Stimulated activated CD4-positive, alpha-beta T cell treated with anti-CD3 and anti-CD28 coated beads, Interleukin-4, amount 100 ng/mL, for 1 hour (primary cell): Measurements from ENCODE around the gene OR5AR1.
"Not testable (repeated sequence)": the region's sequence is repeated elsewhere in the genome, so short reads cannot be mapped to it uniquely, and the experiment has no call there.

Source experiments
- DNase-seq: peaks from one replicate; pipeline ENCODE4 v3.0.0-alpha.2; 2020

OR5AR1 gene

GRCh38 chr11:56663386-56663785, at the start of gene OR5AR1:
OR5AR1 (plus strand) TSS chr11:56663686; CDS start chr11:56663686, 0 bp downstream.
- DNase-seq, result no peak

GRCh38 chr11:56624661-56625110, 38.8 kb upstream of the OR5AR1 start:
- DNase-seq, result no peak

- no peak for DNase-seq
These were observed 37.5 kb upstream of the OR5AR1 start for GRCh38 chr11:56625946-56626345.

- DNase-seq, result no peak
These were observed 31.2 kb upstream of the OR5AR1 start for GRCh38 chr11:56632329-56632728.

DNA sequence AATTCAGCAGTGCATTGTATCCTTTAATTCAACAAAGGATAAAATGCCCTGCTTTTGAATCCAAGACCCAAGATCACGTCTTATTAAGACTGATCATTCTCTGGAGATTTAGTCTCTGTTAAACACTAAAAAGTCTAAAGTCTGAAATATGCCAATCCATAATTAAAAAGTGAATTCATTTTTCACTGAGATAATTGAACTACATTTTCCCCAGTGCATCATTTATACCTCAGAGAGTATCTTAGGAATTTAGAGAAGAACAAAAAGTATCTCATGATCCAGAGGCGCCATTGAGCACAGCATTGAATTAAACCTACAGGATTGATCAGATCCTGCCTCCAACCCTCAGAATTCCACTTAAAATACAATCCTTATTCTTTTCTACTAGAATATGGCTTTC, 26.6 kb upstream of the OR5AR1 start:
- DNase-seq, result no peak

GRCh38 chr11:56637500-56637899, 26.0 kb upstream of the OR5AR1 start:
- no peak for DNase-seq

GRCh38 chr11:56642339-56642738, 21.1 kb upstream of the OR5AR1 start, which contains the start of gene OR5AP2:
OR5AP2 (minus strand) TSS chr11:56642439; CDS start chr11:56642439, 0 bp downstream.
- no peak for DNase-seq

DNA sequence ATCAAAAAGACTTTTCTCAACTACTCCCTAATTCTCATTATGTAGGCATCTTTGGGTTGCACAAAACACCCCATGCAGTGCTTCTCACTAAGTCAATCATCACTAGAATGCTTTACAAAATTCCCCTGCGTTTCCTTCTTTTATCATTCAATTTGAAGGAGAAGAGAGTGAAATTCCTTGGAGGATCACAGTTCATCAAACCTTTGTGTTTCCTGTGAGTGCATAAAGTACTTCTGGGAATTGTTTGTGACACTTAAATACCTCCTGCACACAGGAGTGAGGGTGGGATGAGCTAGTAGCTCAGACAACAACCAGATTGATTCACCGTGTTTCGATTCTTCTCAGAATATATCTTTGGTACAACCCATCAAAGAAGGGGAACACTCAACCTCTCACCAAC, 3.7 kb upstream of the OR5AR1 start:
- no peak for DNase-seq

- no peak for DNase-seq
These were observed 7.5 kb downstream of the OR5AR1 start for GRCh38 chr11:56670984-56671383.

DNA sequence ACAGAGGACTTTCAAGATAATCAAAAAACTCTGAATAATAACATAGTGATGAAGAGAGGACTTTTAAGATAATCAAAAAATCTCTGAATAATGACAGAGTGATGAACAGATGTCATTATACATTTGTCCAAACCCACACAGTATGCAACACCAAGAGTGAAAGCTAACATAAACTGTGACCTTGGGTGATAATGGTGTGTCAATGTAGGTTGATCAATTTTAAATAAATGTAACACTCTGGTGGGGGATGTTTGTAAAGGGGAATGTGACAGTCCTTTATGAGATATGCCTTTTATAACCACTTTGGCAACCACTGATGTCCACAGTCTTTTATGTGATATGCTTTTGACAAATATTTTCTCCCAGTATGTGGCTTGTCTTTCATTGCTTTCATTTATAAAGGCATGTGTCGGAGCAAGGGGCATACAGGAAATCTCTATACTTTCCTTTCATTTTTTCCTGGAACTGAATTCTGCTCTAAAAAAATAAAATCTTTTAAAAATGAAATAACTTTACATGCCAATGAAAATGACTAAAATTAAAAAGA, 25.1 kb downstream of the OR5AR1 start:
- no peak for DNase-seq

GRCh38 chr11:56691179-56691578, 27.7 kb downstream of the OR5AR1 start:
- not testable (repeated sequence) for DNase-seq

DNA sequence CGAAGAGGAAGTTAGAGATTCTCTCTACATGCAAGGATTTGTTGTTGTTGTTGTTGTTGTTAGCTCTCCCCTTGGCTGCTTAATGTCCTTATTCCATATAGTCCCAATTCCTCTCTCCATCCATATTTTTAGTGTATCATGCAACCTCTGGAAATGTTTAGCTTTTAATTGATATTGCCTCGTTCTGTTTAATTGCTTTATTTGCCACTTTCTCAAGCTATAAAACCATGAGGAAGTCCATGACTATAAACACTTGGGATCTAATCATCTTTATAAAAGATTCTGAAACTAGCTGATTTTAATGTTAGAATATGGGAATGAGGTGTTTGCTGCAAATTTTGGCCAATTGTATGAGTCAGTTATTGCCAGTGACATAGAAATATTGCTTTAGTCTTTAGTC, 29.9 kb downstream of the OR5AR1 start:
- DNase-seq, result no peak

DNA sequence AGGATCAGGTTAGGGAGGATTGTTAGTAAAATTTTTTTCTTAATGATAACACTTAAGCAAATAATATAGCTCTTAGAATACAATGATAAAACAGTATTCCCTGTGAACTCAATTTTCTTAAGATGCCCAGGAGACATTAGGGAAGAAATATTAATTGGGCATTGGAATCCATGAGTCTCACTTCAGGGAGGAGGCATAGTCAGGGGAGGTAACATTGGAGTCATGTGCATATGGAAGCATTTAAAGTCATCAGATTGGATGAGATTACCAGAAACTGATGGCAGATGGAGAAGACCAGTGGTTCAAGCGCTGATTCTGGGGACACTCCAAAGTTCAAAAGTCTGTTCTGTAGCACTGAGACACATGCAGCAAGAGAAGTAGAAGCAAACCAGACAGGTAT, 35.3 kb downstream of the OR5AR1 start, which contains the start of gene OR9G1:
OR9G1 (plus strand) TSS at position 301 of the 400 bp plus-strand sequence. CDS start 1,293 bp downstream, outside the sequence.
- DNase-seq, result no peak

DNA sequence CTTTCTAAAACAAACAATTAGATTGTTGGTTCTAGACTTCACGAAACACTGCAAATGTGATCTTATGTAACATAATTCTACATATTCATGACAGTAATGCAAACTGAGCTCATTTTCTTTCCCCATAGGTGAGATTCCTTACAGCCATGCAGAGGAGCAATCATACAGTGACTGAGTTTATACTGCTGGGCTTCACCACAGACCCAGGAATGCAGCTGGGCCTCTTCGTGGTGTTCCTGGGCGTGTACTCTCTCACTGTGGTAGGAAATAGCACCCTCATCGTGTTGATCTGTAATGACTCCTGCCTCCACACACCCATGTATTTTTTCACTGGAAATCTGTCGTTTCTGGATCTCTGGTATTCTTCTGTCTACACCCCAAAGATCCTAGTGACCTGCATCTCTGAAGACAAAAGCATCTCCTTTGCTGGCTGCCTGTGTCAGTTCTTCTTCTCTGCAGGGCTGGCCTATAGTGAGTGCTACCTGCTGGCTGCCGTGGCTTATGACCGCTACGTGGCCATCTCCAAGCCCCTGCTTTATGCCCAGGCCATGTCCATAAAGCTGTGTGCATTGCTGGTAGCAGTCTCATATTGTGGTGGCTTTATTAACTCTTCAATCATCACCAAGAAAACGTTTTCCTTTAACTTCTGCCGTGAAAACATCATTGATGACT, 36.9 kb downstream of the OR5AR1 start:
- no peak for DNase-seq

DNA sequence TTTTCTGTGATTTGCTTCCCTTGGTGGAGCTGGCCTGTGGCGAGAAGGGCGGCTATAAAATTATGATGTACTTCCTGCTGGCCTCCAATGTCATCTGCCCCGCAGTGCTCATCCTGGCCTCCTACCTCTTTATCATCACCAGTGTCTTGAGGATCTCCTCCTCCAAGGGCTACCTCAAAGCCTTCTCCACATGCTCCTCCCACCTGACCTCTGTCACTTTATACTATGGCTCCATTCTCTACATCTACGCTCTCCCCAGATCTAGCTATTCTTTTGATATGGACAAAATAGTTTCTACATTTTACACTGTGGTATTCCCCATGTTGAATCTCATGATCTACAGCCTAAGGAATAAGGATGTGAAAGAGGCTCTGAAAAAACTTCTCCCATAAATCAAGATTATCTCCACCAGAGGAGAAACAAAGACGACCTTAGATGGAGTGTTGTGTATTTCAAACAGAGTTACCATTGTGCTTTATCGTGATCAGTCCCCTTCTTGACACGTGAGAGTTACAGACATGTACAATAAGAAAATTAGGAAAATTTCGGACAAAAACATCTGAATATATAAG, 37.5 kb downstream of the OR5AR1 start:
- DNase-seq, result no peak

- DNase-seq, result no peak
These were observed 42.4 kb downstream of the OR5AR1 start for GRCh38 chr11:56705784-56706396.

- no peak for DNase-seq
These were observed 43.0 kb downstream of the OR5AR1 start for GRCh38 chr11:56706486-56706885.

GRCh38 chr11:56714206-56714605, 50.7 kb downstream of the OR5AR1 start:
- DNase-seq, result no peak
